Adipose tissue (tissue), 3 donors: Measurements from ENCODE around the gene HOXB1. TPM values are rescaled to one million over a fixed set of nuclear protein-coding genes. Genes with fewer than 3 reads are reported as not detected.
A peak's percentile ranks its signal among the peaks of the same experiment; 100 is the strongest.

Source experiments
- H3K27ac ChIP-seq: one replicate; pipeline ENCODE4 v1.5.1; 2013; ENCODE audit warnings: low read depth, low read length
- WGBS, 3 donors: extraction: QIAGEN DNeasy Blood & Tissue Kit; methylation state at CpG; one replicate each; pipeline ENCODE4 v1.1.7; 2013; 5-methylcytosine and 5-hydroxymethylcytosine counted together
- polyA plus RNA-seq, 3 donors: library from polyadenylated mRNA; stranded (reverse); fragments of 200-250 nt; gene quantifications; one replicate each; pipeline ENCODE4 v1.2.3, GENCODE V29; 2013
- donor health status: healthy with polysubstance abuse.
- donor health status: Bipolar disorder and iron deficiency.
- donor health status: healthy.

HOXB1 gene
- polyA plus RNA-seq: under 1 TPM in 1 of 3 donors, not detected in 2; 0.45 TPM

DNA sequence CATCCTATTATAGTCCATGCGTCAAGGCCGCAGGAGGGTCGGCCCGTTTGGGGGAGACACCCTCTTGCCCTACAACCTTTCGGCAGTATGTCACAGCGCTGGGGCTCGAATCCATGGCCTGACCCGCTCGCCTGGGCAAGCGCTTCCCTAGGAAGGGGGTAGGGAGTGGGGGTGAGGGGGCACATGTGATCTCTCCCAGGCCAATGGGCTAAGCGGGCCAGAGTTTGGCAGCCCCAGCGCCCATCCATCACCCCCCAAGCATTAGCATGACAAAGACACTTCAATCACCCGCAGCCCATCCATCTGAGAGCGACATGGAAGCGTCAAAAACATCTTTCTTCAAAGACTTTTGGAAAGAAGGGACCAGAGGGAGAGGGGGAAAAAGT lies at the start of gene HOXB1:
Gene HOXB1, minus strand, starts transcription at position 125 of the 386 bp plus-strand sequence. Its CDS starts 107 bp downstream, at position 18.
- WGBS, 3 donors: 47 to 95% (median 92%) methylated on average over 15 of the region's 15 CpGs
- H3K27ac ChIP-seq: no peak within 1 kb of the TSS

DNA sequence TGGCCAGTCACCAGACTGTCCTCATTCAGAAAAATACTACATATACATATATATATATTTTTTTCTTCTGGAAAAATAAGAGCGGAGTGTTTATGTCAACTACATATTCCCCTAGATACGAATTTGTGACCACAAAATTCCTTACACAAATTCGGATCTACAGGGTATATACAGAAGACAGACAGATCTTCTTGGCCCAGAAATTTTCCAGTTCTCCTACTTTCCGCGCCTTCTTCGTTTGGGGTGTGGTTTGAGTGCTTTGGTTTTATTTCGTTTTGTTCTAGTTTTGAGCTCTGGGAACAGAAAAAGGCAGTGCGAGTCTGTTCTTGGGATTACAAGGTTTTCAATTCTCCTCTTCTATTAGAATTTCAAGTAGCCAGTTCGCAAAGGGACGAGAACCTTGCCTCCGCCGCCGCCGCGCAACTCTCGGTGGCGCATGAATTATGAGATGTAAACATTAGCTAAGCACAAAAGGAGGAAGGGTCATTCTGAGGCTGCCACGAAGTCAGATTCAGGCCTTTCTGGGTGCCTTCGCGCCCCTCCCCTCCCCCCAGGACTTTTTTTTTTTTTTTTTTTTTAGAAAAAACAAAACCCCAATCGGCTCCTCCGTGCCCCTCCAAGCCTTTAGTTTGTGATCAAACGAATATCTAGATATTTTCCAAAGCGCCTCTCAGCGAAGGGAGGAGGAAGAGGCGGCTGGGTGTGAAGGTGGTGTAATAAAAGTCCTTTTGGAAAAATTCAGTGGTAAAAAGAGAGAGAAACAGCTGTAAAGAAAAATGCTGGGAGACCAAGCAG lies 49.1 kb upstream of the HOXB1 start:
- WGBS, 3 donors: 19 to 43% (median 35%) methylated on average over 26 of the region's 26 CpGs
- H3K27ac ChIP-seq: peak overlapping the region; percentile 49

DNA sequence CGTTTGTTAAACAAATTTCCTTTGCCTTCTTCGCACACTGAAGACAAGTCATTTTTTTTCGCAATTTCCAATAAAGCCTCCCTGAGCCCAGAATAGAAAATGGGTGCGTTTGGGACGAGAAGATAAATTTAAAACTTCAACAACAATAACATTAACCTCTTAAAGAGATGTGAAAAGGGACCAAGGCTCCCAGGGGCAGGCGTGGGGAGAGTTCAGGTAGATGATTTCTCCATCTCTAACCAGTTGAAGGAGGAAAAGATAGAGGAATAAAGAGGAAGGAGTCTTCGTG lies 48.6 kb upstream of the HOXB1 start:
- WGBS, 3 donors: 21 to 36% (median 32%) methylated on average over 7 of the region's 7 CpGs
- H3K27ac ChIP-seq: no peak overlapping the region

DNA sequence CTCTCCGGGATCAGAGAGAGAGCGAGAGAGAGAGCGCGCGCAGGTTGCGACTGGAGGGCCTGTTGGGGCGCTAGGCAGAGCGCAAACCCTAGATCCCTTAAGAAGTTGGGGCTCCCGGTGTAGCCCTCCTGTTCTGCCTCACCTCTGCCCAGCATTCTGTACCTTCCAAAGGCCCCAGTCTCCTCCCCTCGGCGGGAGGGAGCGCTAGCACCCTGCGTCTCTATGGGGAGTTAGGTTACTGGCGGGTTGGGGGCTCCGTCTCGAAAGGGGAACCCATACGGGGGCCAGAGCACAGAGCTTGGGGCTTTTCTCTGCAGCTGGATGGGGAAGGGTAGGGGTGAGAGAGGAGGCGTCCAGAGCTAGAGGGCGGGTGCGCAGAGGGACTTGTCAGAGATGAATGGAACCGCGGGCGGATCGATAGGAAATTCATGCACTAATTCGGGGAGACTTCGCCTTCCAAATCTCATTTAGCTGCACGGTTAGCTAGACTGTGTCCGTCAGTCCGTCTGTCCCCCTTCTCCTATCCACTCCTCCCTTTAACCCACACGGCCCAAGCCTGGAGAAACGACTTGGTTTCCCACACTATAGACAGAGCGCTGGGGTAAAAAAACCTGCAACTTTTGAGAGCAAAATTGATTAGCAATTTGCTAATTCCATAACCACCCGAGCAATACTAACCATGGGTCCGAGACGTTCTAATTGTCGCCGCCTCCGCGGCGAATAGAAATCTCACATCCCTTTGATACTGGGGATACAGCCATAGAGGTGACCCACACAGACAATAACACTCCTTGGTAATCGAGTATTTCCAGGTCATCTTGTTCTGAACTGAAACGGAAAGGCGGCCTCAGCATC lies 48.0 kb upstream of the HOXB1 start:
- H3K27ac ChIP-seq: peak overlapping the region; percentile 74
- 9 to 17% (median 11%) methylated on average over 42 to 43 of the region's 43 CpGs for WGBS, 3 donors

DNA sequence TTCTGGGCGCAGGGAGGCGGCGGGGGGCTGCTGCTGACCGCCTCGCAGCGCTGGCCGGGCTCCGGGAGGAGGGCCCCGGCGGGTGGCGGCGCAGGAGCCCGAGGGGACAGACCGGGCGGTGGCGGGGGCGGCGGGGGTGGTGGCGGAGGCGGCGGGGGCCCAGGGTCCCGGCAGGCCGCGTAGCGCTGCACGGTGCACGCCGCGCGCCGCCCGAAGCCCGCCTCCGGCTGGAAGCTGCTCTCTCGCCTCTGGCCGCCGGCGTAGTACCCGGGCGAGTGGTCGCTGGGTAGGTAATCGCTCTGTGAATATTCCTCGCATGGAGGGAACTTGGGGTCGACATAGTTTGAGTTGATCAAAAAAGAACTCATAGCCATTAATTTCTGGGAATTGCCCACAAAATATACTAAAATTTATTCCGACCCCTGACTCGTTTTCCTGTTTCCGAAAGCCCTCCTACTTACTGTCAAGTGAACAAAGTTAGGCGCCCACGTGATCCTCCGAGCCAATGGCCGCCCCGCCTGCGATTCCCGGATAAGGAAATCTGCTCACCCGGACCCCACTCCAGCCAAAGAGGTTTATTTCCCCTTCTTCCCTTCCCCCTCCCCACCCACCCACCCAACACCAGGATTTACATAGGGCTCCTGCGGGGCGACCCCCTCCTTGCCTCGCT lies 47.3 kb upstream of the HOXB1 start, which contains the start of gene HOXB4:
Gene HOXB4, minus strand, starts transcription at position 405 of the 670 bp plus-strand sequence. Its CDS starts 31 bp downstream, at position 374.
- peak within 1 kb of the TSS; percentile 74 for H3K27ac ChIP-seq
- WGBS, 3 donors: 1 to 2% (median 1%) methylated on average over 38 to 58 of the region's 58 CpGs

DNA sequence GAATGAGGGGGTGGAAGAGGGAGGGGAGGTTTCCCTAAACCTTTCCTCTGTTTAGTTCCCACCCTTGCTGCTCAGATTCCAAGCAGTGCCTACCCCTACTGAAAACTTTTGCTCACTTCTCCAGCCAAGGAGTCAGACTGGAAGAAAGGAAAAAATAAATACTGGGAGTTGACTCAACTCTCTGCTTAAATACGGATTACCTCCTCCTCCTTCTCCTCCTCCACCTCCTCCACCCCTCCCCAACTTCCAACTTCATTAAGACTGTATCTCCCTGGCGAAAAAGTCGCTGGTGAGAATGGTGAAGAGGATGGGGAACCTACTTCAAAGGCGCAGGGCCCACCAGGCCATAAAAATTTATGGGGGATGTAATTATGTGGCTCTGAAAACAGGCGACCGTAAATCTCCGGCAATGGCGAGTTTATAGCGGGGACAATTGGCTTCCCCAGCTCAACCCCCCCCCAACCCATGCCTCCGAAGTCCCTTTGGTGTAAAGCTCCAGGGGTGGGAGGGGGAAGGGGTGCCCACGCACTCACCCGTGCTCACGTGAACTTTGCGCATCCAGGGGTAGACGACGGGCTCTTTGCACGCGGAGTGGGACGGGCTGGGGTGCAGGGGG lies 46.6 kb upstream of the HOXB1 start:
- H3K27ac ChIP-seq: peak overlapping the region; percentile 49
- 1 to 3% (median 1%) methylated on average over 19 of the region's 19 CpGs for WGBS, 3 donors

DNA sequence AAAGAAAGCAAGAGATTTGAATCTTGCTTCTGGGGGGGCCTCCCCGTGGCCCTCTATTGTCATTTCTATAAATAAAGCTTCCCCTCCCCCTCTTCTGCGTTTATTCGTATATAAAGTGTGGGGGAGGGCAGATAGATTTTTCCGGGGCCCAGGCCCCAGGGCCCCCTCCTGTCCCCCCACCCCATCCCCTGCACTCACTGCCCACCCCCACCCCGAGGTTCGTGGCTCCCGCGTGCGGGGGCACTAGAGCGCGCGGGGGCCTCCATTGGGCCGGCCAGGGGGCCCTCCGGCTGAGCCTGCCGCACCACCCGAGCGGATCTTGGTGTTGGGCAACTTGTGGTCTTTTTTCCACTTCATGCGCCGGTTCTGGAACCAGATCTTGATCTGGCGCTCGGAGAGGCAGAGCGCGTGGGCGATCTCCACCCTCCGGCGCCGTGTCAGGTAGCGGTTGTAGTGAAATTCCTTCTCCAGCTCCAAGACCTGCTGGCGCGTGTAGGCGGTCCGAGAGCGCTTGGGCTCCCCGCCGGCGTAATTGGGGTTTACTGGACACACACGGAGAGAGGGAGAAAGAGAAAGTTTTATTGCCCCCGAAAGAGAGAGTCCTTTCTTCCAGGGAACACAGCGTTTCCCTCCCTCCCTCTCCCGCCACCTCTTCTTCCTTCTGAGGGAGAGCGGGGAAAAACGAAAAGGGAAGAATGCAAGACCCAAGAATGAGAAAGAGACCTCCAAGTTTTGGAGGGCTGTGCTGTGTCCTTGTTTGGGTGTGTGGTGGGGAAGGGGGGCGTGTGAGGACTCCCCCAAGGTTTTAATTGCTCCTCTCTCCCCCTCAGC lies 45.9 kb upstream of the HOXB1 start:
- H3K27ac ChIP-seq: peak overlapping the region; percentile 49
- 6 to 10% (median 8%) methylated on average over 42 to 43 of the region's 43 CpGs for WGBS, 3 donors

DNA sequence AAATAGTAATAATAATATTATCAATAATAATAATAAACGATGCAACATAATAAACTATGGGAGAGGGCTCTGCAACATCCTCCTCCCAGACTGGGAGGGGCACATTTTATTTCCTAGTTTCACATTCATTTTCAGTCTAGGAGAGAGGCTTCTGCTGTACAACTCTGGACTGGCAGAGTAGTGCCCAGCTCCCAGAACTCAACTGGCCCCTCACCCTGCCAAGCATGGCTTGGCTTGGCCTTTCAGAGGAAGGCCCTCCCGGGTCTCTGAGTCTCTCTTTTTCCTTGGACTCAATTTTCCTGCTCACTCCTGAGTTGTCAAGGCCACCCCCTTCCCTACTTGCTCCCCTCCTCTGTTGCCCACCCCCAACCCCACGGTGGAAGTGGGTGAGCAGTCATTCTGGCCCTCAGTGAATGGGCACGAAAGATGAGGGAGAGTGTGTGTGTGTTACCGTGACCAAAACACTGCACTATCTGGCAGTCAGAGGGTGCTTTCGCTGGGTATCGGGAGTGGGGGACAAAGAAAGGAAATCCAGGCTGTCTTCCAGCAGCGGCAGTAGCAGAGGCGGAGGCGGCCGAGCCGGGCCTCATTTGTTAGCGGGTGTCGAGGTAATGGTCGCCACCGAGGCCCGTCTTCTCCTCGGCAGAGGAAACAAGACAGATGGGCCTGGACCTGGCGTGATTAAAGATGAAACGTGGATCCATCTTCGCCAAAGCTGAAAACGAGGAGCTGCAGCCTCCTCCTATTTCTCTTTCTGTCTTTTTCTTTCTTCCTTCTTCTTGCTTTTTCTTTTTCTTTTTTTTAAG lies 45.1 kb upstream of the HOXB1 start:
- peak overlapping the region; percentile 11 for H3K27ac ChIP-seq
- 14 to 26% (median 18%) methylated on average over 22 of the region's 22 CpGs for WGBS, 3 donors

DNA sequence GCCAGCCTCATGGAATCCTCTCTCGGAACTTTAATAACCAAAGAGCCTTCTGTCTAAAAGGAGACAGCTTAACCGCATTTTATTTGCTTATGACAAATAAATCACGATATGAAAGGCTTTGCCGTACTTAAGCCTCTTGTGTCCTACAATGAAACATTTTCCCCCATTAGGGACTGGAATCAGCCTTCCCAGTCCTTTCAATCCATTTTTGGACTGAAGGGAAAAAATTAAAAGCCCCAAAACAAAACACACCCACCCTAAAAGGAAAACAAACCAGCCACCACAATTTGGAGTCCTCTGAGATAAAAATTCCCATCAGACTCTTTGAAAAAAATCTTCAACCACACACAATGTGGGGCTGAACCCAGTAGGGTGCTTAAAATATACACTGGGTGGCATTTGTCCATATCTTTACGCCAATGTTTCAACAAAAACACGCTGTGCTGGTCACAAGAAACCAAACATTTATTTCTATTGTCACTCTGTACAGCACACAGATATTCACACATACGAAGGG lies 44.3 kb upstream of the HOXB1 start:
- 23 to 54% (median 54%) methylated on average over 7 of the region's 7 CpGs for WGBS, 3 donors

DNA sequence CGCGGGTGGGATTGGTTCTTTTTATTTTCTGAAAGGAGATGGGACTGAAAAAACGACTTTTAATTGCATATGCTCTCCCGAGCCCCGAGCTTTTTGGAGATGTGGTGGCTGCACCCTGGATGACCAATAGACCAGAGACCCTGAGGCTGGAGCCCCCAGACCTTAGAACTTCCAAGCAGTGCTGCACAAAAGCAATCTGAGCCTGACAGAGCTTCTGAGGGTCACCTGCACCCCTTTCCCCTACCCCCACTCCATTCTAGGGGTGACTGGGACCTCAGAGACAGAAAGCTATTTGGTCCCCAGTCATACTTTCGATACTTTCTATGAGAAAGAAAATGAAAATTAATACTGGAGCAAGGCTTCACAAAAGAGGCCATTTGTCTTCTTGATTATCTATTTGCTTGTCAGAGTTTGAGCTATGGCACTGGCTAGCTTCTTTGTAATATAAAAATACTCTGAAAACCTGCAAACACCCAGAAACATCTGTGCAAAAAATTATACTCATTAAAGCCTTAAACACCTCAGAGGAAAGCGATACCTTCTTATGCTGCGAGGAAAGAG lies 43.8 kb upstream of the HOXB1 start:
- 22 to 63% (median 61%) methylated on average over 8 of the region's 8 CpGs for WGBS, 3 donors

More for the DNA sequence above, 44.3 kb upstream of the HOXB1 start:
- H3K27ac ChIP-seq: peak overlapping the region; percentile 40

DNA sequence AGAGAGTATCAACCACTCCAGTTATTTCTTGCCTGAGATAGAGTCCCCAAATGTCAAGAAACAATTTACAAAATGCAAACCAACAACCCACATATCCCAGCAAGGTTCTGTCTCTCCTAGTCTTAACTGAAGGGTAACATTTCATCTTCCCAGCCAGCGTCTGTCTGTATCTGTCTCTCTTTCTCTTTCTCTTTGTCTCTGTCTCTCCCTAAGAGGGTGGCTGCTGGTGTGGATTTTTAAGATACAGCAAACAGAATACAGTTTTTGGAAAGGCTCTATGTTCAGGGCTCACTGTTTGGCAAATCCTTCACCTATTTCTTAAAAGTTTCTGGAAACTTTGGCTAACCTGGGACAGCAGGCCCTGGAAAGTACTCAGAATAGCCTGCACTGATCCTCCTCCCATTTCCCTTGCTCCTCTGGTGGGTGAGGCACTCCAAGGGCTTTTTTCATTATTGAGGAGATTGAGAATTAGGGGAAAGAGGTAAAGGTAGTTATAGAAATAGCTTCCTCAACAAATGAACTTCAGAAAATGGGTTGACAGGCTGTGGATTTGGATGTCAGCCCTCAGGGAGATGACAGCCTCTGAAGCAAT lies 41.1 kb upstream of the HOXB1 start:
- WGBS, 3 donors: 53 to 62% (median 59%) methylated on average over 1 of the region's 1 CpG

More for the DNA sequence above, 43.8 kb upstream of the HOXB1 start:
- peak overlapping the region; percentile 40 for H3K27ac ChIP-seq

DNA sequence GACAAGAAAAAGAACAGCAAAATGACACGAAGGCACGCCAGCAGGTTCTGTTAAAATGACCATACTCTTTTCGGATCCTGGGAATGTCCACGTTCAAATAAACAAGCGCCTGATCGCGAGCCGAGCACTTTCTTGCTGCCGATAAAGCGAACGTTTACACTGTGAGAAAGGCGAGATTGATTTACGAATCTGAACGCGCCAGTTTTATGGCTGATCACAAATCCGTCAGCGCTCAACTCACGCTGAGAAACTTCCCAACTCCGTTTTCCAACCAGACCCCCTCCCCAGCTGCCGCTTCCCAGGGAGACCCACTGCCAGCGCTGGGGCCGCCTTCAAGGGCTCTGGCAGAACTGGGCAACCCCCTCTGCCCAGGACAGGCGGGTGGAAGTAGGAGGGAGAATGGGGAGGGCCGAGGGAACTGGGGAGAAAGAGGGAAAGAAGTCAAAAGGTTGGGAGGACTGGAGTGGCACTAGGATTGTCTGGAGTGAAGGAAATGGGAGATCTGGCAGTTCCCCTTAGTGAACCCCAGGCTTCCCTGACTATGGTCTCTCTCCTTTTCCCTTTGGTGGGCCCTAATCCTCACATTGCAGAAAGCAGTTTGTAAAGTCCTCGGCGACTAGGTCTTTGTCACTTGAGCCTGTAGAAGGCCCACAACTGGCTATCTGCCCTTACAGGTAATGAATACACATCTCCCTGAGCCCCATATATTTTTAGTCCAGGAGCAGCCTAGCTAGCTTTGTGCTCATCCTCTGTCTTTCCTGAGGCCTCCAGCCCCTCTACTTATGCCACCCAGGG lies 40.4 kb upstream of the HOXB1 start:
- WGBS, 3 donors: 10 to 48% (median 41%) methylated on average over 26 of the region's 26 CpGs
- peak overlapping the region; percentile 33 for H3K27ac ChIP-seq

More for the DNA sequence above, 41.1 kb upstream of the HOXB1 start:
- H3K27ac ChIP-seq: peak overlapping the region; percentile 32

DNA sequence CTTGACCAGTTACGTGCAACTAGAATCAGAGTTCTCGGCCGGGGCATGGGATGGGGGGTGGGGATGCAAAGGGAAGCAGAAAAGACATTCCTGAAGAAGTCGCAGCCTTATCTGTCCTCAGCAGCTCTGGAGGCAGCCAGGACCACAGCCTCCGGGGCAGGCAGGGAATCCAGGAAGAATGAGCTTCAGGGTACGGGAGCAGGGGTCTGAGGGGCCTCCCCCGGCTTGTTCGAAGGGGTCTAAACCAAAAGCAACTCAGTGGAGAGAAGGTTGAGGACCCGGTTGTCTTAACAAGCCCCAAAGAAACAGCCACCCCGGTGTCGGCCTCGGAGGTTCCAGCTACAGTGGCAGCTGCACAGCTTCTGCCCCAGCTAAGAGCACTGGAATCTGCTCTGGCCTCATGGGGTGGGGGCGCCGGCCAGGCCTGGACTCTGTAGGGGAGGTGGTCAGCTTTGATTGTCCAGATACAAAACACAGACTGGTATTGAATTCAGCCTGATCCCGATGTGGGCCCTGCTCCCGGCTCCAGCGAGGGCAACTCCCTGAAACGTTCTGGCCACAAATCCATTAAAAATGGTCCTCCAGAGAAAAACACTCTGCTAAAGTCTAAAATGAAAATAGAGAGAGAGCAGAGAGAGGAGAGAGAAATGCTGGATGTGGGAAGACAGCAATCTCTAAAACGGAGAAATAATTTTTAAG lies 39.7 kb upstream of the HOXB1 start:
- 15 to 39% (median 24%) methylated on average over 19 of the region's 19 CpGs for WGBS, 3 donors
- H3K27ac ChIP-seq: peak overlapping the region; percentile 47

DNA sequence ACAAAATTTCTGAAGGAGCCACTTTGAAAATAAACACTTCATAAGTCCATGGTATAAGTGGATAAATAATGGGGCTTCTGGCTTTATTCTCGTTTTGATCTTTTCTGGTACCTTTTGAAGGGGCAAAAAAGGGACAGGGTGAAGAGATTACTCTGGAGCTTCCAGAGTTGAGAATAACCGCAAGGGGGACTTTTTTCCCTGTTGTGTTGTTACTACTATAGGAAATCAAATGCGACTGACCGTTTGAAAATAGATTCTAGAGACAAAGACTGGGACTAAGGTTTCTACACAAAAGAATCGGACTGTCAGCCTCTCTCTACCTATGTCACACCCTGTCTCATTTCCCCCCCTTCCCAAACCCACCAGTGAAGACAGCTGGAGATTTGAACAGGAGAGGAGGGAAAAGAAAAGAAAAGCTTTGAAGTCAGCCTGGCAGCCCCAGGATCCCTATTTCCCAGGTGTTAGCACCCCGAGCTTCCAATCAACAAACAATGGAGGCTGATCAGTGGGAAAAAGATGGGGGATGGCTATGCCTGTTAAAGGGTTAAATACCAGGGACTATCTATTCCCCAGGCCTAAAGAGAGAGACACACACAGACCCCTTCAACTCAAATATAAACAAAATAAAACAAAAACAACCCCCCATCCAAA lies 39.0 kb upstream of the HOXB1 start:
- peak overlapping the region; percentile 47 for H3K27ac ChIP-seq
- WGBS, 3 donors: 21 to 56% (median 51%) methylated on average over 6 of the region's 6 CpGs
